ENCODE measurements around the gene ABCA4. TPM values are rescaled to one million over a fixed set of nuclear protein-coding genes. Genes with fewer than 3 reads are reported as not detected.

Gene ABCA4
- total RNA-seq, 1 experiment from 2014 or later: not detected

DNA sequence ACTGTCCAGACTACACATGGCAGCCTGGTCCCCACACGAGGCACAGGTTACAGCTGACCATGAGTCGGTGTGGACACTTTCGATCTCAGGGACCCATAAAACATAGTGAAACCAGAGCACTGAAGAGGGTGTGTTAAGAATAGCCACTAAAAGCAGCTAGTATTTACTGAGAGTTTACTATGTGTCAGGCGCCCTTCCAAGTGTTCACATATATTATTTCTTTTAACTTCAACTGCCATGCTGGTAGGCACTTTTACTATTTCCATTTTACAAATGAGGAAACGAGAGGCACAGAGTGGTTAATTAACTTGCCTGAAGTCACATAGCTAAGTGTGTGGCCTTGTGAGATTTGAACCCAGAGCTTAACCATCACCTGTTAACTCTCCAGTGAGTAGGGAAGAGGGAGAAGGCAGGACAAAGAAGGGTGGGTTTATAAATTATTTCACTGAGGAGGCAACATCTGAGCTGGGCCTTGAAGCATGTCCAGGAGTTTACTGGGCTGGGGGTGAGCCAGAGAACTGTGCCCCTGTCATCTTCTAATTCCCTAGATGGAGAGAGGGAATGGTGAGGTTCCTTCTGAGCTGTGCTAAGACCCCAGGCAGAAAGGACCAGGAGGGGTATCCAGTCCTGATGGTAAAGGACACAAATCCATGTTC lies 20.7 kb downstream of the ABCA4 start:
- TF ChIP-seq, protein P1, sequence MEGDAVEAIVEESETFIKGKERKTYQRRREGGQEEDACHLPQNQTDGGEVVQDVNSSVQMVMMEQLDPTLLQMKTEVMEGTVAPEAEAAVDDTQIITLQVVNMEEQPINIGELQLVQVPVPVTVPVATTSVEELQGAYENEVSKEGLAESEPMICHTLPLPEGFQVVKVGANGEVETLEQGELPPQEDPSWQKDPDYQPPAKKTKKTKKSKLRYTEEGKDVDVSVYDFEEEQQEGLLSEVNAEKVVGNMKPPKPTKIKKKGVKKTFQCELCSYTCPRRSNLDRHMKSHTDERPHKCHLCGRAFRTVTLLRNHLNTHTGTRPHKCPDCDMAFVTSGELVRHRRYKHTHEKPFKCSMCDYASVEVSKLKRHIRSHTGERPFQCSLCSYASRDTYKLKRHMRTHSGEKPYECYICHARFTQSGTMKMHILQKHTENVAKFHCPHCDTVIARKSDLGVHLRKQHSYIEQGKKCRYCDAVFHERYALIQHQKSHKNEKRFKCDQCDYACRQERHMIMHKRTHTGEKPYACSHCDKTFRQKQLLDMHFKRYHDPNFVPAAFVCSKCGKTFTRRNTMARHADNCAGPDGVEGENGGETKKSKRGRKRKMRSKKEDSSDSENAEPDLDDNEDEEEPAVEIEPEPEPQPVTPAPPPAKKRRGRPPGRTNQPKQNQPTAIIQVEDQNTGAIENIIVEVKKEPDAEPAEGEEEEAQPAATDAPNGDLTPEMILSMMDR (IDR thresholded peaks at IDR 0.05; ENCODE audit: unreplicated experiment): no peak
- Mint-ChIP-seq H3K27ac (ENCODE audit: low read depth, unreplicated experiment) (no peak overlapping the region), H3K27me3 (ENCODE audit: insufficient read depth, unreplicated experiment) (no peaks in the 10 kb centered on the region), H3K4me1 (ENCODE audit: insufficient read depth, unreplicated experiment) (no peaks in the 10 kb centered on the region), H3K36me3 (ENCODE audit: insufficient read depth, unreplicated experiment) (no peaks in the 10 kb centered on the region), H3K4me3 (ENCODE audit: unreplicated experiment) (no peak overlapping the region), H3K9me3 (ENCODE audit: unreplicated experiment) (no peaks in the 10 kb centered on the region)
- POLR2A ChIA-PET: no interaction called here
- intact Hi-C loops (cut with micrococcal nuclease): no loop called here
- no peak for DNase-seq (ENCODE audit: unreplicated experiment)
- BruUV-seq (replicated peaks): no TSS peak
- CTCF ChIA-PET: interaction anchor here (0.6 to 1.0 kb wide), 3 partner anchors 55 to 363 kb away, joined by 3 read pairs; no protein-coding TSS in a partner anchor

DNA sequence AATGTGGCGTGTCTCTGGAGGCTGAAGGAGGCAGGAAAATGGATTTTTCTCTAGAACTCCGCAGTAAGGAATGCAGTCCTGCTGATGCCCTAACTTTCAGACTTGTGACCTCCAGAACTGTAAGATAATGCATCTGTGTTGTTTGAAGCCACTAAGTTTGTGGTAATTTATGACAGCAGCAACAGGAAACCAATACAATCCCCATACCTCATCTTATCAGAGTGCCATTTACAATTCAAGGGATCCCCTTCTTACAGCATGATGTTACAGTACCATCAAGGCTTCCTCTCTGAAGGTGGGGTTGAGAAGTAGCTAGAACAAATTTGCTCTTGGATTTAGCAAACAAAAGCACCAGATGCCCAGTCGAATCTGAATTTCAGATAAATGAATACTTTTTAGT lies 21.6 kb downstream of the ABCA4 start:
- DNase-seq (ENCODE audit: unreplicated experiment): no peak
- POLR2A ChIA-PET: no interaction called here
- BruUV-seq (replicated peaks): no TSS peak
- no peaks in the 10 kb centered on the region for H3K9me3 Mint-ChIP-seq (ENCODE audit: unreplicated experiment)
- TF ChIP-seq, protein P1 (IDR thresholded peaks at IDR 0.05; ENCODE audit: unreplicated experiment): no peak
- intact Hi-C loops (cut with micrococcal nuclease): no loop called here
- no peaks in the 10 kb centered on the region for H3K36me3 Mint-ChIP-seq (ENCODE audit: insufficient read depth, unreplicated experiment)
- CTCF ChIA-PET: interaction anchor here (0.6 to 1.0 kb wide), 2 partner anchors 50 to 74 kb away, joined by 3 to 4 read pairs; no protein-coding TSS in a partner anchor
- H3K4me1 Mint-ChIP-seq (ENCODE audit: insufficient read depth, unreplicated experiment): peaks cover under 1% of the 10 kb centered on the region
- H3K27ac Mint-ChIP-seq (ENCODE audit: low read depth, unreplicated experiment): no peak overlapping the region
- H3K27me3 Mint-ChIP-seq (ENCODE audit: insufficient read depth, unreplicated experiment): no peaks in the 10 kb centered on the region
- H3K4me3 Mint-ChIP-seq (ENCODE audit: unreplicated experiment): no peak overlapping the region

DNA sequence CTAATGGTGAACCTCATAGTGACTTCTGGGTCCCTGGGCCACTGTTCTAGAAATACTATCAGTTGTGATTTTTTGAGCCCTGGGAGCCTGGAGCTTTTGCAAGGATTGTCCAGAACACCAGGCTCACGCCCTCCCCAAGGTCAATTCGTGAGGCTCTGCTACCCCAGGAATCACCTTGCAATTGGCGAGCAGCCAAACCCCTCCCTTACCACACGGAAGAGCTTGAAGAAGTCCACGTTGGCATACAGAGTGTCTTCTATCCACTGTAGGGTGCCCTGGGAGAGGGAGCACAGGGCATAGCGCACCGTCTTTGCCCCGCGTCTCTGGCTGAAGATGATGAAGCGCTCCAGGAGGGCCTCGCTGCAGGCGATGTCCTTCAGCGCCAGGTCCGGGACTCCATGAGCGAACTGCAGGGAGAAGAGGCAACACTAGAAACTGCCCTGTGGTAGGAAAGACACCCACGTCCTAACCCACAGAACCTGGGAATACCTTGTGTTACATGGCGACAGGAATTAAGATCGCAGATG lies 22.3 kb downstream of the ABCA4 start:
- TF ChIP-seq, protein P1 (IDR thresholded peaks at IDR 0.05; ENCODE audit: unreplicated experiment): no peak
- DNase-seq (ENCODE audit: unreplicated experiment): no peak
- ChIA-PET CTCF (no interaction called here), POLR2A (no interaction called here)
- H3K27ac Mint-ChIP-seq (ENCODE audit: low read depth, unreplicated experiment): no peak overlapping the region
- H3K4me1 Mint-ChIP-seq (ENCODE audit: insufficient read depth, unreplicated experiment): peaks cover 6% of the 10 kb centered on the region
- no peak overlapping the region for H3K4me3 Mint-ChIP-seq (ENCODE audit: unreplicated experiment)
- no peaks in the 10 kb centered on the region for H3K36me3 Mint-ChIP-seq (ENCODE audit: insufficient read depth, unreplicated experiment)
- intact Hi-C loops (cut with micrococcal nuclease): no loop called here
- no peaks in the 10 kb centered on the region for H3K9me3 Mint-ChIP-seq (ENCODE audit: unreplicated experiment)
- no peaks in the 10 kb centered on the region for H3K27me3 Mint-ChIP-seq (ENCODE audit: insufficient read depth, unreplicated experiment)
- BruUV-seq (replicated peaks): no TSS peak

DNA sequence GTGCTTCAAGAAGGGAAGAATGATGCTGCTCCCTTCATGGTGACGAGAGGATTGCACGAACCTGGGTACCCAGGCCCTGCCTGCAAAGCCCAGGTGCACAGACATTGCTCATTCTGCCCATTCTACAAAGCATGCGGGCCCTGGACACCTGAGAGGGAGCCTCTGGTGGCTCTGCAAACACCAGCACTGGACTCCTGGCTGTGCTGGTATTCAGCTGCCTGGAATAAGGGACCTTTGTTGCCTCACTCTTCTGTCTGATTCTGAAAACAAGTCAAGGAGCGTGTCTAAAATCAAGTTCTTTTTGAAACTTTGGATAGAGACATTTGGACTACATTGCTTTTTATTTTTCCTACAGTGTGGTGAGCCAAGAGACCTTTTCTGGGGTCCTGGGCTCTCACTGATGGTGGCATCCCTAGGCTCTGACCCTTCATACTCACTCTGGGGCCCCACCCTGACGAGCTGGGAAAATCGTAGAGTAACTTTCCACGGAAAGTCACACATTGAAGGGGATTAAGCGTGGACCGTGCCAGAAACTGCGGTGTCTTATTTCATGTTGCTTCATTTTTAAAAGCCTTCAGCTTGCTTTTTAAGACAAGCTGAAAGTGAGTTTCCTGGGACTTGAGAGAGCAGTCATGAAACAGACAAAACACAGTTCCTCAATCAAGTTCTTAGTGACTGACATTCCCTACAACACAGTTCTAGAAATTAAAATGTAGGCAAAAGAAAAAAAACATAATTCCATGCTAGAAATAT lies 24.0 kb downstream of the ABCA4 start:
- intact Hi-C loops (cut with micrococcal nuclease): no loop called here
- peaks cover 6% of the 10 kb centered on the region for H3K4me1 Mint-ChIP-seq (ENCODE audit: insufficient read depth, unreplicated experiment)
- DNase-seq (ENCODE audit: unreplicated experiment): no peak
- BruUV-seq (replicated peaks): no TSS peak
- H3K9me3 Mint-ChIP-seq (ENCODE audit: unreplicated experiment): no peaks in the 10 kb centered on the region
- TF ChIP-seq, protein P1 (IDR thresholded peaks at IDR 0.05; ENCODE audit: unreplicated experiment): no peak
- no peak overlapping the region for H3K27ac Mint-ChIP-seq (ENCODE audit: low read depth, unreplicated experiment)
- H3K36me3 Mint-ChIP-seq (ENCODE audit: insufficient read depth, unreplicated experiment): no peaks in the 10 kb centered on the region
- POLR2A ChIA-PET: no interaction called here
- H3K4me3 Mint-ChIP-seq (ENCODE audit: unreplicated experiment): no peak overlapping the region
- no peaks in the 10 kb centered on the region for H3K27me3 Mint-ChIP-seq (ENCODE audit: insufficient read depth, unreplicated experiment)
- CTCF ChIA-PET: no interaction called here
